Measurements from ENCODE around the gene CTTNBP2.

DNA sequence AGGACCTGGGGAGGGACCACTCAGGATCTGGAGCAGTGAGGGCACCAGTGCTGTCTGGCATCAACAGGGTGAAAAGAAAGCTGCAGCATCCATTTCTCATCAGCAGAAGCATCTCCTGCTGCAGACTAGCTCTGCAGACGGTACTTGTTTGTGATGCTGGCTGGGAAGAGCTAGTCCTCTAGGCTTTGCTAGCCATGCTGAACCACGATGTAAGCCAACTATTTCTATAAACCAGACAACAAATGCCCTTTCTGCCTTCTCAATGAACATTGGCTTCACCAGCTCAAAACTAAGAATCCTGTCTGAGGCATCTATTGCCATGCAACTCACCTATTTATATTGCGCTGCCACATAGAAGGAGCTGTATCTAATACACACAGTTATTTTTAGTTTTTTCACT, 65.6 kb downstream of the CTTNBP2 start:
- TF ChIP-seq, protein P1, sequence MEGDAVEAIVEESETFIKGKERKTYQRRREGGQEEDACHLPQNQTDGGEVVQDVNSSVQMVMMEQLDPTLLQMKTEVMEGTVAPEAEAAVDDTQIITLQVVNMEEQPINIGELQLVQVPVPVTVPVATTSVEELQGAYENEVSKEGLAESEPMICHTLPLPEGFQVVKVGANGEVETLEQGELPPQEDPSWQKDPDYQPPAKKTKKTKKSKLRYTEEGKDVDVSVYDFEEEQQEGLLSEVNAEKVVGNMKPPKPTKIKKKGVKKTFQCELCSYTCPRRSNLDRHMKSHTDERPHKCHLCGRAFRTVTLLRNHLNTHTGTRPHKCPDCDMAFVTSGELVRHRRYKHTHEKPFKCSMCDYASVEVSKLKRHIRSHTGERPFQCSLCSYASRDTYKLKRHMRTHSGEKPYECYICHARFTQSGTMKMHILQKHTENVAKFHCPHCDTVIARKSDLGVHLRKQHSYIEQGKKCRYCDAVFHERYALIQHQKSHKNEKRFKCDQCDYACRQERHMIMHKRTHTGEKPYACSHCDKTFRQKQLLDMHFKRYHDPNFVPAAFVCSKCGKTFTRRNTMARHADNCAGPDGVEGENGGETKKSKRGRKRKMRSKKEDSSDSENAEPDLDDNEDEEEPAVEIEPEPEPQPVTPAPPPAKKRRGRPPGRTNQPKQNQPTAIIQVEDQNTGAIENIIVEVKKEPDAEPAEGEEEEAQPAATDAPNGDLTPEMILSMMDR (IDR thresholded peaks at IDR 0.05), result no peak
- TF ChIP-seq EZH2 (IDR thresholded peaks at IDR 0.05; ENCODE audit: borderline replicate concordance, insufficient read depth, low read depth, low read length, poor library complexity, severe bottlenecking), result no peak
